Activated T-cell treated with anti-CD3 and anti-CD28 coated beads, Interleukin-2, amount 50 U/mL, for 1 hour (primary cell): ENCODE results near the gene LYZL6.
"Not testable (repeated sequence)": the region's sequence is repeated elsewhere in the genome, so short reads cannot be mapped to it uniquely, and the experiment has no call there.

Source experiments
- DNase-seq: peaks from one replicate; pipeline ENCODE4 v3.0.0-alpha.2; 2020

The LYZL6 gene

GRCh38 chr17:35942588-35943186 lies 826 bp downstream of the LYZL6 start:
- DNase-seq, result no peak

GRCh38 chr17:35938492-35938891 lies 5.0 kb downstream of the LYZL6 start:
- not testable (repeated sequence) for DNase-seq

GRCh38 chr17:35936063-35936462 lies 7.5 kb downstream of the LYZL6 start:
- no peak for DNase-seq

- DNase-seq, result no peak
These were observed 8.8 kb downstream of the LYZL6 start for GRCh38 chr17:35934760-35935159.

- DNase-seq, result no peak
These were observed 10.9 kb downstream of the LYZL6 start for GRCh38 chr17:35932586-35932985.

- DNase-seq, result no peak
These were observed 11.6 kb downstream of the LYZL6 start for GRCh38 chr17:35931794-35932425.

GRCh38 chr17:35930211-35931065 lies 13.1 kb downstream of the LYZL6 start, which contains the start of gene RDM1:
TSS of gene RDM1 (minus strand) at chr17:35930773. CDS start at chr17:35930727, 46 bp downstream.
- peak; percentile 81 for DNase-seq

GRCh38 chr17:35927714-35928113 lies 15.8 kb downstream of the LYZL6 start:
- DNase-seq, result no peak

GRCh38 chr17:35923609-35924114 lies 19.9 kb downstream of the LYZL6 start:
- DNase-seq, result no peak

GRCh38 chr17:35920229-35920628 lies 23.3 kb downstream of the LYZL6 start:
- DNase-seq, result no peak

- no peak for DNase-seq
These were observed 24.8 kb downstream of the LYZL6 start for GRCh38 chr17:35918665-35919064.

- no peak for DNase-seq
These were observed 25.8 kb downstream of the LYZL6 start for GRCh38 chr17:35917519-35918213.

- DNase-seq, result no peak
These were observed 28.2 kb downstream of the LYZL6 start for GRCh38 chr17:35915153-35915964.

- no peak for DNase-seq
These were observed 29.2 kb downstream of the LYZL6 start for GRCh38 chr17:35914354-35914753.

GRCh38 chr17:35913609-35914008 lies 29.9 kb downstream of the LYZL6 start:
- no peak for DNase-seq

- DNase-seq, result no peak
These were observed 30.6 kb downstream of the LYZL6 start for GRCh38 chr17:35912942-35913341.

- DNase-seq, result no peak
These were observed 31.1 kb downstream of the LYZL6 start for GRCh38 chr17:35912339-35912912.

GRCh38 chr17:35909408-35909807 lies 34.1 kb downstream of the LYZL6 start:
- DNase-seq, result no peak

GRCh38 chr17:35907691-35908090 lies 35.8 kb downstream of the LYZL6 start:
- DNase-seq, result no peak

- DNase-seq, result no peak
These were observed 36.4 kb downstream of the LYZL6 start for GRCh38 chr17:35906926-35907637.
